Neutrophil (primary cell): Measurements from ENCODE around the gene ZDHHC14.

Source experiments
- H3K27ac ChIP-seq: fragments of 200-600 bp; sonication (generic); 2 replicates; pipeline ENCODE4 v1.5.1; 2016; ENCODE audit warnings: mild to moderate bottlenecking, moderate library complexity
- H3K27me3 ChIP-seq: fragments of 200-600 bp; sonication (generic); 2 replicates; pipeline ENCODE4 v1.6.0; 2016; ENCODE audit warnings: mild to moderate bottlenecking
- H3K36me3 ChIP-seq: fragments of 200-600 bp; sonication (generic); 2 replicates; pipeline ENCODE4 v1.5.1; 2017
- H3K4me1 ChIP-seq, 2 experiments: fragments of 200-600 bp in 1 of 2; sonication (generic) in 1 of 2; 1 replicate in 1 of 2; 2 replicates in 1 of 2; pipeline versions ENCODE4 v1.5.1 to v1.6.1; 2013 to 2016; ENCODE audit warnings: low read depth in 1 of 2, low read length in 1 of 2, mild to moderate bottlenecking in 1 of 2, moderate library complexity in 1 of 2; ENCODE audit not compliant: control insufficient read depth in 1 of 2, insufficient read depth in 1 of 2
- H3K4me3 ChIP-seq, 2 experiments: fragments of 200-600 bp in 1 of 2; sonication (generic) in 1 of 2; 1 replicate in 1 of 2; 2 replicates in 1 of 2; pipeline ENCODE4 v1.5.1; 2013 to 2016; ENCODE audit warnings: low read depth in 1 of 2, low read length in 1 of 2, mild to moderate bottlenecking in 1 of 2, moderate library complexity in 1 of 2
- H3K9me3 ChIP-seq: fragments of 200-600 bp; sonication (generic); 2 replicates; pipeline ENCODE4 v1.5.1; 2016
- TF ChIP-seq, protein P1 (sequence below): fragments of 200-600 bp; sonication (generic); IDR thresholded peaks from 2 replicates; pipeline ENCODE4 v1.5.1; 2016; ENCODE audit warnings: antibody characterized with exemption

Gene ZDHHC14

DNA sequence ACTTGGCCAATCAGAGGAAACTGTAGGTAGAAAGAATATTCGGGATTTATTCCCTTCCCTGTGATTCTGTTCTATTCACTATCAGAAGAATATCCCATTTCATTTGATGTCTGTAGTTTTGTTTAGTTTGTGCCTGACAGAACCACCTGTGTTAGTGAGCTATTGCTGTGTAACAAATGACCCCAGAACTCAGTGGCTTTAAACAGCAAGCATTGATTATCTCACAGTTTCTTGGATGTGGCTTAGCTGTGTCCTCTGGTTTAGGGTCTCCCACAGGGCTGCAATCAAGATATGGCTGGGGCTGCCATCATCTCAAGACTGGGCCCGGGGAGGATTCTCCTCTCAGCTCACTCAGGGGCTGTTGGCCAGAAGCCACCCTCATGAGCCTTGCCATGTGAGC lies 143.7 kb downstream of the ZDHHC14 start:
- no peaks in the 10 kb centered on the region for H3K9me3 ChIP-seq
- H3K4me1 ChIP-seq: peaks cover 12 to 14% of the 10 kb centered on the region in 2 experiments
- no peak overlapping the region for H3K4me3 ChIP-seq
- no peaks in the 10 kb centered on the region for H3K27me3 ChIP-seq
- no peaks in the 10 kb centered on the region for H3K36me3 ChIP-seq
- TF ChIP-seq, protein P1, sequence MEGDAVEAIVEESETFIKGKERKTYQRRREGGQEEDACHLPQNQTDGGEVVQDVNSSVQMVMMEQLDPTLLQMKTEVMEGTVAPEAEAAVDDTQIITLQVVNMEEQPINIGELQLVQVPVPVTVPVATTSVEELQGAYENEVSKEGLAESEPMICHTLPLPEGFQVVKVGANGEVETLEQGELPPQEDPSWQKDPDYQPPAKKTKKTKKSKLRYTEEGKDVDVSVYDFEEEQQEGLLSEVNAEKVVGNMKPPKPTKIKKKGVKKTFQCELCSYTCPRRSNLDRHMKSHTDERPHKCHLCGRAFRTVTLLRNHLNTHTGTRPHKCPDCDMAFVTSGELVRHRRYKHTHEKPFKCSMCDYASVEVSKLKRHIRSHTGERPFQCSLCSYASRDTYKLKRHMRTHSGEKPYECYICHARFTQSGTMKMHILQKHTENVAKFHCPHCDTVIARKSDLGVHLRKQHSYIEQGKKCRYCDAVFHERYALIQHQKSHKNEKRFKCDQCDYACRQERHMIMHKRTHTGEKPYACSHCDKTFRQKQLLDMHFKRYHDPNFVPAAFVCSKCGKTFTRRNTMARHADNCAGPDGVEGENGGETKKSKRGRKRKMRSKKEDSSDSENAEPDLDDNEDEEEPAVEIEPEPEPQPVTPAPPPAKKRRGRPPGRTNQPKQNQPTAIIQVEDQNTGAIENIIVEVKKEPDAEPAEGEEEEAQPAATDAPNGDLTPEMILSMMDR: no peak
- no peak overlapping the region for H3K27ac ChIP-seq

DNA sequence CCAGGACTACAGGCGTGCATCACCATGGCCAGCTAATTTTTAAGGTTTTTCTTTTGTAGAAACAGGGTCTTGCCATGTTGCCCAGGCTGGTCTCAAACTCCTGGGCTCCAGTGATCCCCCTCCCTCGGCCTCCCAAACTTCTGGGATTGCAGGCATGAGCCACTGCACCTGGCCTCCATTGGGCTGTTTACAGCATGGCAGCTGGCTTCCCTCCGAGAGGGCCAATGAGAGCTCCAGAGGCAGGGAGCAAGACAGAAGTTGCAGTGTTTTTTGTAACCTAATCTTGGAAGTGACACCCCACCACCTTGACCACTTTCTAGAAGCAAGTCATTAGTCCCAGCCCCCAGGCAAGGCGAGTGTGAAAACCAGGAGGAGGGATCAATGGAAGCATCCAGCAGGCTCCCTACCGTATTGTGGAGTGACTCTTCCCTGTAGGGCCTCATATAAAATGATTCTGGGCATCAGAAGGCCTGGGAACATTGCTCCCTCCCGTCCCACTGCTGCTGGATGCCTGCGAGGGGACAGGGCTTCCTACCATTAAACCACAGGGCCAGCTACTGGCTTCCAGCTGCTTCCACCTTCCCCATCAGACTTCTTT lies 144.4 kb downstream of the ZDHHC14 start:
- no peak overlapping the region for H3K4me3 ChIP-seq
- TF ChIP-seq, protein P1: no peak
- H3K9me3 ChIP-seq: no peaks in the 10 kb centered on the region
- no peaks in the 10 kb centered on the region for H3K36me3 ChIP-seq
- H3K4me1 ChIP-seq: peaks cover 12 to 14% of the 10 kb centered on the region in 2 experiments
- no peaks in the 10 kb centered on the region for H3K27me3 ChIP-seq
- H3K27ac ChIP-seq: no peak overlapping the region

DNA sequence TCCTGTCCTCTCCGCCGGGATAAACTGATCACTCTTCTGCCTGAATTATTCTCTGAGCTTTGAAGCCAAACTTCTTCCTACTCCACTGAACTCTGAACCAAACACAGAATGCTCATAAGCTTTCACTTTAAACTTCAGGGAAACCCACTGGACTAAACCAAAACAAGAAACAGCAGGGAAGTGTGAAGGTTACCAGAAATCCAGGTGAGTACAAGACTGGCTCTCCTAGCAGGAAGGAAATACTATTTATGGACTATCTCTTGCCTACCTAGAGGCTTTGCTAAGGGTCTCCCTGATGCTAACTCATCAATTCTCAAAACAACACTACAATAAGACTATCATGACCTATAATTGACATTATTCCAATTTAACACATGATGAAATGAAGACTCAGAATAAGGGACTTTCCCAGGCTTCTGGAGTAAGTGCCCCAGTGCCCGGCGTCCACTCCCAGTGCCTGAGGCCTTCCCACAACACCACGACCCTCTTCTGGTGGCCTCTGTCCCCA lies 145.0 kb downstream of the ZDHHC14 start:
- H3K9me3 ChIP-seq: no peaks in the 10 kb centered on the region
- TF ChIP-seq, protein P1: no peak

DNA sequence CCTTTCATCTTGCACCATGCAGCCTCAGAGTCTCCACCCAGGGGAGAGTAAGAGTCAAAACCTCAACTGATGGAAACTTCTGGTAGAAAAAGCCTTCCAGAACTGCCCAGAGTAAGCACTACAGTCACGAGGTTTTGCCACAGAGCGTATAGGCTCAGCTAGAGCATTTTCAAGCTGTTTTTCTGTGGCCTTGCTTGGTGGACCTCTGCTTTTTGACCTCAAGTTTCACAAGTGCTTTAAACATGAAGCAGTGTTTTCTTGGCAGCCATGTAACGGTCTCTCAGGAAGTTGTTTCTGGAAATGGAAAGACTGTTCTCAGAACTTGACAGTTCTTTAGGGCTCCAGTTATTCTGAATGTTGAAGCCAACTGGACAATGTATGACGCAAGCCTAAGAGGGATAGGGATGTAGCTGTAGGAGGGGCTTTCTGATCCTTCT lies 146.5 kb downstream of the ZDHHC14 start:
- no peaks in the 10 kb centered on the region for H3K36me3 ChIP-seq
- no peak overlapping the region for H3K27ac ChIP-seq
- H3K4me1 ChIP-seq: no peaks in the 10 kb centered on the region
- no peaks in the 10 kb centered on the region for H3K27me3 ChIP-seq
- TF ChIP-seq, protein P1: no peak
- H3K4me3 ChIP-seq: no peak overlapping the region
- H3K9me3 ChIP-seq: no peaks in the 10 kb centered on the region

More for the DNA sequence above, 145.0 kb downstream of the ZDHHC14 start:
- Histone ChIP-seq H3K36me3 (no peaks in the 10 kb centered on the region), H3K27ac (no peak overlapping the region), H3K27me3 (no peaks in the 10 kb centered on the region), H3K4me3 (no peak overlapping the region), H3K4me1 (peaks cover 11 to 13% of the 10 kb centered on the region in 2 experiments)

DNA sequence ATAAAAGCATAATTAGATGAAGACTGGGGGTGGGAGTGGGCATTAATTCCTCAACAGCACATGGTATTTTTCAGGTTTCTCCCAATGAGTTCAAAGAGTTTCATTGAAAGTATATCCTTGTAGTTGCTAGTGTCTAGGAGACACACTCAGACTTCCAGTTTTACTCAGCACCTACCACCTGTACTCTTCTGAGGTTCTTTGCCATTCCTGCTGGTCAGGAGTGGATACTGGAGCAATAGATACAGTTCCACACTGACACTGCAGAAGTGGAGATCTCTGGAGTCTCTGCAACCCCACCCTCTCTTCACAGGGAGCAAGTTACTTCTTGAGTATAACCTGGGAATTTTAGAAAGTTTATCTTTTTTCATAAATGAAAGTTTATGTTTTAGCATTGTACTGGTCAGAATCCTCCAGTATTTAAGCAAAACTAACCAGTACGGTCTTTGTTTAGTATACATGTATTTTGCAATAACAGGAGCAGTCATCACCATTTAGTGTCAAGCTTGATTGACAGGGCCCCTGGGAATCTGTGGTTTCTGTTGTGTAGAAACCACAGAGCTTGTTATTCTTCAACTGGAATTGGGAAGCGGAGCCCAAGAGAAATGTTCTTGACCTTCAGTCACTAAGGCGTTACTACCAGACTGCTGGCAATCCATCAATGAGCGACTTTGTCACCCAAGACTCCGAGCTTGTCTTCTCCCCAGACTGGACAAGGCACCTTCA lies 148.1 kb downstream of the ZDHHC14 start:
- Histone ChIP-seq H3K9me3 (no peaks in the 10 kb centered on the region), H3K4me1 (no peaks in the 10 kb centered on the region), H3K27me3 (no peaks in the 10 kb centered on the region), H3K4me3 (no peak overlapping the region), H3K27ac (no peak overlapping the region), H3K36me3 (no peaks in the 10 kb centered on the region)
- TF ChIP-seq, protein P1: no peak
